ENCODE measurements around the gene CALM1.

CALM1 gene

DNA sequence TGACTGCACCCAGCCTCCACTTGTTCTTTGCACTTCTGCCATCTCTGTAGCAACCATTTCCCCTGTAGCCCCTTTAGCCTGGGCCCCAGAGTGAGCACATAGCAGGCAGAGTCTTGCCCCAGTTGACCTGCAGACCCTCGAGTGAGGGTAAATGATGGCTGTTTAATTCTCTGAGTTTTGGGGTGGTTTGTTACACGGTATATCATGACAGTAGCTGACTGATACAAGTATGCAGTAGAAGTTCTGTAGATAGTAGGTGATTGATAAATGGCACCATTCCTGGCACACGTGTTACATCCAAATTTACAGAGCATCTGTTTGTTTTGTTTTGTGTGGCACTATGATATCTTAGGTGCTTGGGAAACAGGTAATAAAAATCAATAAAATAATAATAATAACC, 32.4 kb downstream of the CALM1 start:
- Histone ChIP-seq H3K27me3 (replicated peaks; ENCODE audit: control insufficient read depth, insufficient read depth, low read length) (no peaks in the 10 kb centered on the region; the same call in 1 of the 2 replicates), H3K4me3 (replicated peaks; ENCODE audit: low read depth, low read length) (no peak overlapping the region), H3K36me3 (ENCODE audit: control insufficient read depth, insufficient read depth, low read length) (no peaks in the 10 kb centered on the region)
- TF ChIP-seq, protein P1, sequence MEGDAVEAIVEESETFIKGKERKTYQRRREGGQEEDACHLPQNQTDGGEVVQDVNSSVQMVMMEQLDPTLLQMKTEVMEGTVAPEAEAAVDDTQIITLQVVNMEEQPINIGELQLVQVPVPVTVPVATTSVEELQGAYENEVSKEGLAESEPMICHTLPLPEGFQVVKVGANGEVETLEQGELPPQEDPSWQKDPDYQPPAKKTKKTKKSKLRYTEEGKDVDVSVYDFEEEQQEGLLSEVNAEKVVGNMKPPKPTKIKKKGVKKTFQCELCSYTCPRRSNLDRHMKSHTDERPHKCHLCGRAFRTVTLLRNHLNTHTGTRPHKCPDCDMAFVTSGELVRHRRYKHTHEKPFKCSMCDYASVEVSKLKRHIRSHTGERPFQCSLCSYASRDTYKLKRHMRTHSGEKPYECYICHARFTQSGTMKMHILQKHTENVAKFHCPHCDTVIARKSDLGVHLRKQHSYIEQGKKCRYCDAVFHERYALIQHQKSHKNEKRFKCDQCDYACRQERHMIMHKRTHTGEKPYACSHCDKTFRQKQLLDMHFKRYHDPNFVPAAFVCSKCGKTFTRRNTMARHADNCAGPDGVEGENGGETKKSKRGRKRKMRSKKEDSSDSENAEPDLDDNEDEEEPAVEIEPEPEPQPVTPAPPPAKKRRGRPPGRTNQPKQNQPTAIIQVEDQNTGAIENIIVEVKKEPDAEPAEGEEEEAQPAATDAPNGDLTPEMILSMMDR (IDR thresholded peaks at IDR 0.05; ENCODE audit: insufficient read depth, low read length, poor library complexity, severe bottlenecking), result no peak
- DNase-seq (ENCODE audit: extremely low read depth, insufficient read length), result no peak

DNA sequence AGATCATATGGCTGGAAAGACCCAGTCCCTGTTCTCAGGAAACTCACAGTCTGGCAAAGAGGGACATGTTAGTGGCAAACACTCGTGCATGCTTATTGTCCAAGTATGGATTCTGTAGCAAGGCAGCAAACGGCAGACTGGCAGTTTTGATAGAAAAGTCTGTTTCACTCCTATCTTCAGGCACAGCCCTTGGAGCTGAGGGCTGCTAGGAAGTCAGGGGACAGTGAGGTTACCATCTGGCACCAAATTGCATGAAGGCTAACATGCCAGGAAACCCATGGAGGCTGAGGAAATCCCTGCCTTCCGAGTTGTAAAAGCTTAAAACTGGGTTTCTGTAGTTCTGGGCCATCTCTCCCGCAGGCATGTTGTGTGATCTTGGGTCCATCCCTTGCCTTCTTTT, 32.9 kb downstream of the CALM1 start:
- Histone ChIP-seq H3K4me3 (replicated peaks; ENCODE audit: low read depth, low read length) (no peak overlapping the region), H3K27me3 (replicated peaks; ENCODE audit: control insufficient read depth, insufficient read depth, low read length) (no peaks in the 10 kb centered on the region; the same call in 1 of the 2 replicates), H3K36me3 (ENCODE audit: control insufficient read depth, insufficient read depth, low read length) (no peaks in the 10 kb centered on the region)
- TF ChIP-seq, protein P1 (IDR thresholded peaks at IDR 0.05; ENCODE audit: insufficient read depth, low read length, poor library complexity, severe bottlenecking), result no peak
- DNase-seq (ENCODE audit: extremely low read depth, insufficient read length), result no peak

- TF ChIP-seq, protein P1 (IDR thresholded peaks at IDR 0.05; ENCODE audit: insufficient read depth, low read length, poor library complexity, severe bottlenecking), result no peak
- Histone ChIP-seq H3K27me3 (replicated peaks; ENCODE audit: control insufficient read depth, insufficient read depth, low read length) (no peaks in the 10 kb centered on the region; the same call in 1 of the 2 replicates), H3K36me3 (ENCODE audit: control insufficient read depth, insufficient read depth, low read length) (no peaks in the 10 kb centered on the region), H3K4me3 (replicated peaks; ENCODE audit: low read depth, low read length) (no peak overlapping the region)
- no peak for DNase-seq (ENCODE audit: extremely low read depth, insufficient read length)
Observed at GRCh38 chr14:90434370-90435020, 37.7 kb downstream of the CALM1 start.

DNA sequence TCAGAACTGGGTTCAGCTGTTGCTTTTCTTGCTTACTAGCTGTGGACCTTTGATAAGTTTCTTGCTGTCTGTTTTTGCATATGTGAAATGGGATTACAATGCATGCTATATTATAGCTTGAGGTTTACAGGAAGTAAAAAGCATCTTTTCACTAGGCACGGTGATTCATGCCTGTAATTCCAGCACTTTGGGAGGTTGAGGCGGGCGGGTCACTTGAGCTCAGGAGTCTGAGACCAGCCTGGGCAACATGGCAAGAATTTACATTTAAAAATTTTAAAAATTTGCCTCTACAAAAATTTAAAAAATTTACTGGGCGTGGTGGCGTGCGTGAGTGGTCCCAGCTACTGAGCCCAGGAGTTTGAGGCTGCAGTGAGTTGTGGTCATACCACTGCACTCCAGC, 42.0 kb downstream of the CALM1 start:
- DNase-seq (ENCODE audit: extremely low read depth, insufficient read length), result no peak
- no peak overlapping the region for H3K4me3 ChIP-seq (replicated peaks; ENCODE audit: low read depth, low read length)
- TF ChIP-seq, protein P1 (IDR thresholded peaks at IDR 0.05; ENCODE audit: insufficient read depth, low read length, poor library complexity, severe bottlenecking), result no peak
- no peaks in the 10 kb centered on the region for H3K36me3 ChIP-seq (ENCODE audit: control insufficient read depth, insufficient read depth, low read length)
- no peaks in the 10 kb centered on the region; the same call in 1 of the 2 replicates for H3K27me3 ChIP-seq (replicated peaks; ENCODE audit: control insufficient read depth, insufficient read depth, low read length)

DNA sequence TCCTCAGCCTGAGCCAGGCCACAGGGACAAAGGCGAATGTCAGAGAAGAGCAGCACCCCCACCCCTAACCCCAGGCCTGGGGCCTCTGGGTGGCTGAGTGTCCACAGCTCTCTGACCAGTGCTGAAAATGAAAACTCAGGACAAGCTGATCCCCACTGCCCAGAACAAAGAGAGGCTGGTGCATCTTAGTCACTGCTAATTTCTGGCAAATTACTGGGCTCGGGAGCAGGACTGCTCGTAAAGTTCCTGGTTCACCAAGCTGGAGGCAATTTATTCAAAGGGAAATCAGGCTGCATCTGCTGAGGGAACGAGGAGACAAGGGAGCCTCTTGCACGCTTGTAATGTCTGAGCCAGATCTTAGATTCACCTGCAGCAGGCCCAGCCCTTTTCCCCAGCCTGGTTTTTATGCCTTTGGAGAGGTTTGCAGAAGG, 43.2 kb downstream of the CALM1 start:
- no peaks in the 10 kb centered on the region for H3K36me3 ChIP-seq (ENCODE audit: control insufficient read depth, insufficient read depth, low read length)
- DNase-seq (ENCODE audit: extremely low read depth, insufficient read length), result no peak
- no peak overlapping the region for H3K4me3 ChIP-seq (replicated peaks; ENCODE audit: low read depth, low read length)
- no peaks in the 10 kb centered on the region; the same call in 1 of the 2 replicates for H3K27me3 ChIP-seq (replicated peaks; ENCODE audit: control insufficient read depth, insufficient read depth, low read length)
- TF ChIP-seq, protein P1 (IDR thresholded peaks at IDR 0.05; ENCODE audit: insufficient read depth, low read length, poor library complexity, severe bottlenecking), result no peak

Data from GM06990 (cell line).